ENCODE measurements around the gene LLGL2. TPM values are rescaled to one million over a fixed set of nuclear protein-coding genes. Genes with fewer than 3 reads are reported as not detected.

The LLGL2 gene
- total RNA-seq, 2 experiments from 2014 or later = 7.1 to 9.6 TPM

- H3K27ac Mint-ChIP-seq = no peak overlapping the region
- H3K4me1 Mint-ChIP-seq = no peaks in the 10 kb centered on the region
- ChIA-PET CTCF (interaction anchor here (0.6 to 4.7 kb wide), 13 partner anchors 16 to 304 kb away, joined by 3 to 33 read pairs (median 4); partner anchors contain the start of genes MRPL38 and SMIM5), POLR2A (interaction anchor here (0.6 to 1.0 kb wide), 2 partner anchors 20 to 59 kb away, joined by 3 read pairs; no protein-coding TSS in a partner anchor)
- H3K27me3 Mint-ChIP-seq = no peaks in the 10 kb centered on the region
- DNase-seq (peak; percentile 83), ATAC-seq (peak; percentile 90)
- no peak overlapping the region for H3K4me3 Mint-ChIP-seq
- H3K9me3 Mint-ChIP-seq (ENCODE audit: low read depth) = no peaks in the 10 kb centered on the region
- intact Hi-C loops (cut with DNase I, micrococcal nuclease) = loop anchor here in 1 of 2 experiments (1.0 kb wide), 1 partner anchor 149 kb away; no protein-coding TSS in a partner anchor
- no peaks in the 10 kb centered on the region for H3K36me3 Mint-ChIP-seq (ENCODE audit: low read depth)
Measured at GRCh38 chr17:75601057-75601987, 75.8 kb downstream of the LLGL2 start.

- H3K27ac Mint-ChIP-seq = no peak overlapping the region
- H3K4me1 Mint-ChIP-seq = peaks cover 6% of the 10 kb centered on the region
- POLR2A ChIA-PET = no interaction called here
- no peak for ATAC-seq
- no peak overlapping the region for H3K4me3 Mint-ChIP-seq
- no peaks in the 10 kb centered on the region for H3K9me3 Mint-ChIP-seq (ENCODE audit: low read depth)
- no peak for DNase-seq
- CTCF ChIA-PET = interaction anchor here (0.5 to 4.7 kb wide), 6 partner anchors 9 to 891 kb away, joined by 3 to 33 read pairs (median 4); no protein-coding TSS in a partner anchor
- no peaks in the 10 kb centered on the region for H3K27me3 Mint-ChIP-seq
- H3K36me3 Mint-ChIP-seq (ENCODE audit: low read depth) = no peaks in the 10 kb centered on the region
- intact Hi-C loops (cut with DNase I, micrococcal nuclease) = no loop called here
Measured at GRCh38 chr17:75602644-75603043, 77.1 kb downstream of the LLGL2 start.

- no peaks in the 10 kb centered on the region for H3K9me3 Mint-ChIP-seq (ENCODE audit: low read depth)
- CTCF ChIA-PET = interaction anchor here (0.5 to 4.7 kb wide), 4 partner anchors 10 to 826 kb away, joined by 3 to 33 read pairs (median 3); no protein-coding TSS in a partner anchor
- H3K27me3 Mint-ChIP-seq = no peaks in the 10 kb centered on the region
- H3K36me3 Mint-ChIP-seq (ENCODE audit: low read depth) = no peaks in the 10 kb centered on the region
- POLR2A ChIA-PET = no interaction called here
- no peak overlapping the region for H3K27ac Mint-ChIP-seq
- peaks cover 6% of the 10 kb centered on the region for H3K4me1 Mint-ChIP-seq
- no peak overlapping the region for H3K4me3 Mint-ChIP-seq
- DNase-seq (no peak), ATAC-seq (no peak)
- intact Hi-C loops (cut with DNase I, micrococcal nuclease) = no loop called here
Measured at GRCh38 chr17:75603123-75603522, 77.6 kb downstream of the LLGL2 start.

GRCh38 chr17:75604034-75604695, 78.7 kb downstream of the LLGL2 start:
- H3K27me3 Mint-ChIP-seq = no peaks in the 10 kb centered on the region
- peaks cover 6% of the 10 kb centered on the region for H3K4me1 Mint-ChIP-seq
- POLR2A ChIA-PET = interaction anchor here (0.6 kb wide), 1 partner anchor 160 kb away, joined by 3 read pairs; no protein-coding TSS in a partner anchor
- no peaks in the 10 kb centered on the region for H3K9me3 Mint-ChIP-seq (ENCODE audit: low read depth)
- CTCF ChIA-PET = interaction anchor here (4.7 kb wide), 1 partner anchor 145 kb away, joined by 33 read pairs; no protein-coding TSS in a partner anchor
- intact Hi-C loops (cut with DNase I, micrococcal nuclease) = no loop called here
- ATAC-seq = no peak
- no peak overlapping the region for H3K27ac Mint-ChIP-seq
- no peaks in the 10 kb centered on the region for H3K36me3 Mint-ChIP-seq (ENCODE audit: low read depth)
- DNase-seq = no peak
- H3K4me3 Mint-ChIP-seq = no peak overlapping the region

- ChIA-PET CTCF (interaction anchor here (0.6 to 0.8 kb wide), 2 partner anchors 52 to 144 kb away, joined by 3 read pairs; no protein-coding TSS in a partner anchor), POLR2A (no interaction called here)
- no peak overlapping the region for H3K27ac Mint-ChIP-seq
- no peaks in the 10 kb centered on the region for H3K27me3 Mint-ChIP-seq
- intact Hi-C loops (cut with DNase I, micrococcal nuclease) = no loop called here
- no peaks in the 10 kb centered on the region for H3K9me3 Mint-ChIP-seq (ENCODE audit: low read depth)
- ATAC-seq (no peak), DNase-seq (no peak)
- peaks cover 6% of the 10 kb centered on the region for H3K4me1 Mint-ChIP-seq
- H3K36me3 Mint-ChIP-seq (ENCODE audit: low read depth) = no peaks in the 10 kb centered on the region
- H3K4me3 Mint-ChIP-seq = no peak overlapping the region
Measured at GRCh38 chr17:75605790-75606189, 80.3 kb downstream of the LLGL2 start.

DNA sequence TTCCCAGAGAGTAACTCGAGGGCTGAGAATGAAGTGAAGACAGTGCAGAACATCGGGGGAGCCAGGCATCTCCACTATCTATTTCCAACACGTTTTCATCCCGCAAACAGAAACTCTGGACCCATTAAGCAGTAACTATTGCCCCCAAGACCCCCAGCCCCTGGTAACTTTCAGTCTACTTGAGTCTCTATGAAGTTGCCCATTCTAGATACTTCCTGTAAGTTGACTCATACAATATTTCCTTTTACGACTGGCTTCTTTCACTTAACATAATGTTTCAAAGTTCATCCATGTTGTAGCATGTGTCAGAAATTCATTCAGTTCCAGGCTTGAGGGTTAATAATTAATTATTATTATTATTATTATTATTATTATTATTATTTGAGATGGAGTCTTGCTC, 81.6 kb downstream of the LLGL2 start:
- intact Hi-C loops (cut with DNase I, micrococcal nuclease) = no loop called here
- H3K27me3 Mint-ChIP-seq = no peaks in the 10 kb centered on the region
- H3K27ac Mint-ChIP-seq = peak overlapping the region; percentile 44
- H3K4me3 Mint-ChIP-seq = no peak overlapping the region
- no peaks in the 10 kb centered on the region for H3K9me3 Mint-ChIP-seq (ENCODE audit: low read depth)
- no peak for ATAC-seq
- CTCF ChIA-PET = interaction anchor here (0.9 kb wide), 1 partner anchor 141 kb away, joined by 5 read pairs; no protein-coding TSS in a partner anchor
- DNase-seq = no peak
- no peaks in the 10 kb centered on the region for H3K36me3 Mint-ChIP-seq (ENCODE audit: low read depth)
- POLR2A ChIA-PET = no interaction called here
- peaks cover 6% of the 10 kb centered on the region for H3K4me1 Mint-ChIP-seq

DNA sequence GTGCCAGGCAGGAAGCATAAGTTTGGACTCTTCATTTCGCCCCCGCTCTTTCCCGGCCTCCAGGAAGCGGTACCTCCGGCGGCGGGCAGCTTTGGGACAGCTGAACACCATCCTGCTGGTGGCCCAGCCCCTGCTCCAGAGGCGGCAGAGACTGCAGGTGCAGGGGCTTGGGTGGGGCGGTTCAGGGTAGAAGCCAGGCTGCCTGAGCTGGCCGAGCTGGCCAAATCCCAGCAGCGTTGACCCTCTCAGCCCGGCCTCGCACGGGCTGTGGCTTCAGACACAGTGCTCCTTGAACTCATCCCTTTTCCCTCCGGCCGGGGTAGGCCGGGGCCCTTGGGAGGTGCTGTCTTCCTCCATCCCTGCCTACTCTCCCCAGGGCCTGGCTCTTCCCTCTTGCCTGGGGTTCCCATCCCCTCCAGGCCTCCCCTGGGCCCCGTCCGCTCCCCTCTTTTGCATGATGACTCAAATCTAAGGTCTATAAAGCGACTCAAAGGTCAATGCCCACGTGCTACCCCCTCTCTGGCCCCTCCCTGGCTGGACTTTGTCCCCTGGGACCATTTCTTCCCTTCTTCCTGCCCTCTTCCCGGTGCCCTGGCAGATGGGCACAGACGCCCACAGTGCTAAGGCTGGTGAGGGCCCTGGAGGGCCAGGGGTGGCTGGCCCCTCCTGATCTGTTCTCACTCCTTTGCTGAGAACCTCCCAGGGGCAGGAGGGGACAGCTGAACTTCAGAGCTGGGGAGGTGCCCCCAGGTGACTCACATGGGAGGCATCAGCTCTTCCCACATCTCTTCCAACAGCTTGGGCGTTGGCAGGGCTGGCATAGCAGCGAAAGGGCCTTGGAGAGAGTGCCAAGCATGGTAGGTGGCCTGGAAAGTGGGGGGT, 84.8 kb downstream of the LLGL2 start:
- Mint-ChIP-seq H3K27me3 (no peaks in the 10 kb centered on the region), H3K4me1 (peaks cover 6% of the 10 kb centered on the region), H3K4me3 (no peak overlapping the region), H3K27ac (no peak overlapping the region), H3K36me3 (ENCODE audit: low read depth) (no peaks in the 10 kb centered on the region), H3K9me3 (ENCODE audit: low read depth) (no peaks in the 10 kb centered on the region)
- intact Hi-C loops (cut with DNase I, micrococcal nuclease) = no loop called here
- DNase-seq (no peak), ATAC-seq (no peak)
- ChIA-PET POLR2A (interaction anchor here (0.6 kb wide), 1 partner anchor 26 kb away, joined by 3 read pairs; no protein-coding TSS in a partner anchor), CTCF (interaction anchor here (1.1 kb wide), 1 partner anchor 138 kb away, joined by 4 read pairs; no protein-coding TSS in a partner anchor)

DNA sequence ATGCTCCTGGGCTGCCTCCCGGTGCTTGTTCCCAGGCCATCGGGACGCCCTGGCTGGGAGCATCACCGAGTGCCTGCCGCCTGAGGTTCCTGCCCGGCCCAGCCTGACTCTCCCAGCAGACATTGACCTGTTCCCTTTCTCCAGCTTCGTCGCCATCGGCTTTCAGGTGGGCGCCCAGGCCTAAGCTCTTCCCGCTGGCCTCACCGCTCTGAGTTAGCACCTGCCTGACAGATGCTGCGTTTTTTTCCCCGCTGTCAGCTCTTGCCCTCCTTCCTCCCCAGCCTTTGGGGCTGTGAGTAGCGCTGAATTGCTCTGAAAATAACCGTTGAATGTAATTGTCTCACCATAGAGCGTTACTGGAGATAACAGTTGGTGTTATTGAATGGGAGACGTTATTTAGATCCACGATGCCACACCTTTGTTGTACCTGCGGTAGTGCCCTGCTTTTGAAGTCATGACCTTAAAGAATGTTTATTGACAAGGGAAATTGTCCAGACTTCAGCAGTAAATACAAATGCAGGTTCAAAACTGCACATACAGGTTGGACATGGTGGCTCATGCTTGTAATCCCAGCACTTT, 86.4 kb downstream of the LLGL2 start:
- peaks cover 2% of the 10 kb centered on the region for H3K4me1 Mint-ChIP-seq
- H3K36me3 Mint-ChIP-seq (ENCODE audit: low read depth) = no peaks in the 10 kb centered on the region
- no peaks in the 10 kb centered on the region for H3K27me3 Mint-ChIP-seq
- DNase-seq (no peak), ATAC-seq (no peak)
- no peak overlapping the region for H3K4me3 Mint-ChIP-seq
- ChIA-PET CTCF (interaction anchor here (0.6 to 1.5 kb wide), 4 partner anchors 13 to 172 kb away, joined by 3 to 8 read pairs (median 3); partner anchors contain the start of gene SMIM5), POLR2A (no interaction called here)
- no peak overlapping the region for H3K27ac Mint-ChIP-seq
- H3K9me3 Mint-ChIP-seq (ENCODE audit: low read depth) = no peaks in the 10 kb centered on the region
- intact Hi-C loops (cut with DNase I, micrococcal nuclease) = no loop called here

- no peaks in the 10 kb centered on the region for H3K4me1 Mint-ChIP-seq
- DNase-seq = no peak
- no peak overlapping the region for H3K4me3 Mint-ChIP-seq
- intact Hi-C loops (cut with DNase I, micrococcal nuclease) = no loop called here
- POLR2A ChIA-PET = no interaction called here
- CTCF ChIA-PET = no interaction called here
- no peak for ATAC-seq
- no peaks in the 10 kb centered on the region for H3K27me3 Mint-ChIP-seq
- no peak overlapping the region for H3K27ac Mint-ChIP-seq
- no peaks in the 10 kb centered on the region for H3K9me3 Mint-ChIP-seq (ENCODE audit: low read depth)
- no peaks in the 10 kb centered on the region for H3K36me3 Mint-ChIP-seq (ENCODE audit: low read depth)
Measured at GRCh38 chr17:75612906-75613626, 87.6 kb downstream of the LLGL2 start.

DNA sequence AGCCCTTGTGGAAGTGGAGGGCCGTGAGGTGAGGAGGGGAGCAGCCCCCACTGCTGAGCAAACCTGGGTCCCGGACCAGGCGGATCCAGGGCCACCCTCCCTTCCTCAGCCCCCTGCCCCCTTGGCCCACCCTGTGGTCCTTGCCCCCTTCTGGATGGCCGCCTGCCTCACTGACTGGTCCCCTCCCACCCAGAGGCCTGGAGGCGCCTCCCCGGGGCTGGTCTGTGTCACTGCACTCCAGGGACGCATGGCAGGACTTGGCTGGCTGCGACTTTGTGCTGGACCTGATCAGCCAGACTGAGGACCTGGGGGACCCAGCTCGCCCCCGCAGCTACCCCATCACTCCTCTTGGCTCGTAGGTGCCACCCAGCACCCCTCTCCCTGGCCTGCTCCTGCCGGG, 88.5 kb downstream of the LLGL2 start:
- Mint-ChIP-seq H3K4me3 (no peak overlapping the region), H3K27me3 (no peaks in the 10 kb centered on the region), H3K4me1 (no peaks in the 10 kb centered on the region), H3K9me3 (ENCODE audit: low read depth) (no peaks in the 10 kb centered on the region), H3K27ac (no peak overlapping the region), H3K36me3 (ENCODE audit: low read depth) (no peaks in the 10 kb centered on the region)
- ChIA-PET POLR2A (no interaction called here), CTCF (no interaction called here)
- ATAC-seq = no peak
- intact Hi-C loops (cut with DNase I, micrococcal nuclease) = no loop called here
- no peak for DNase-seq
